ACC112 (cell line): Measurements from ENCODE around the gene PPP1R12A.

Experiments used
- H2AFZ ChIP-seq: fragments of 200-600 bp; sonication (generic); one replicate; pipeline ENCODE4 v1.6.0; 2017; ENCODE audit warnings: antibody characterized with exemption, low read length; ENCODE audit not compliant: unreplicated experiment
- H3K27ac ChIP-seq: fragments of 200-600 bp; sonication (generic); 2 replicates; pipeline ENCODE4 v1.5.1; 2014; ENCODE audit warnings: low read depth, mild to moderate bottlenecking, antibody characterized with exemption, low read length, moderate library complexity
- H3K27me3 ChIP-seq: fragments of 200-600 bp; sonication (generic); 2 replicates; pipeline ENCODE4 v1.6.1; 2014; ENCODE audit warnings: mild to moderate bottlenecking, antibody characterized with exemption, low read length, moderate library complexity, mixed read lengths; ENCODE audit not compliant: insufficient read depth
- H3K36me3 ChIP-seq: fragments of 200-600 bp; sonication (generic); 2 replicates; pipeline ENCODE4 v1.6.1; 2016; ENCODE audit warnings: mild to moderate bottlenecking, antibody characterized with exemption, low read length, moderate library complexity, mixed read lengths; ENCODE audit not compliant: insufficient read depth
- H3K4me1 ChIP-seq: fragments of 200-600 bp; sonication (generic); one replicate; pipeline ENCODE4 v1.6.1; 2016; ENCODE audit warnings: low read length, mixed read lengths; ENCODE audit not compliant: insufficient read depth, unreplicated experiment, control insufficient read depth
- H3K4me3 ChIP-seq: fragments of 200-600 bp; sonication (generic); 2 replicates; pipeline ENCODE4 v1.5.1; 2014; ENCODE audit warnings: mild to moderate bottlenecking, low read depth, low read length
- H3K79me2 ChIP-seq: fragments of 200-600 bp; sonication (generic); one replicate; pipeline ENCODE4 v1.6.0; 2016; ENCODE audit warnings: low read length; ENCODE audit not compliant: control insufficient read depth, unreplicated experiment, insufficient read depth

The PPP1R12A gene

GRCh38 chr12:79725987-79726386 is 208.9 kb downstream of the PPP1R12A start:
- Histone ChIP-seq H2AFZ (no peak overlapping the region), H3K36me3 (no peaks in the 10 kb centered on the region), H3K79me2 (no peaks in the 10 kb centered on the region), H3K4me3 (no peak overlapping the region), H3K27ac (no peak overlapping the region; the same call in 1 of the 2 replicates), H3K4me1 (peaks cover 12% of the 10 kb centered on the region), H3K27me3 (no peaks in the 10 kb centered on the region)
